ENCODE measurements around the gene SHE. TPM values are rescaled to one million over a fixed set of nuclear protein-coding genes. Genes with fewer than 3 reads are reported as not detected.

SHE gene
- total RNA-seq, 1 experiment from 2014 or later: not detected

DNA sequence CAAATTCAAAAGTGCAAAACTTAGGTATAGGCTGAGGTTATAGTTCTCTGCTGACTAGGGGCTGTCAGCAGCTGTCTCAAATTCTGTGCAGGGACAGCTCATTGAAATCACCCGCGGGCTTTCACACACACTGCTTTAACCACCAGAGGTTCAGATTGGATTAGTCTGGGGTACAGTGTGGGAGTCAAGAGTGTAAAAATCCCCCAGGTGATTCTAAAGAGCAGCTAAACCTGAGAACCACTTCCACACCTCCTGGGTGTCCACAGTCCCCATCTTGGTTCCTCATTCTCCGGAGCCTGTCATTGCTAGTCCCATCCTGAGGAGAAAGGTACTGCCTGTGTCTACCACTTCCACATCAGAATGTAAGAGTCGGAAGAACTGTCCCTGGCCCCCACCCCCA, 10.1 kb downstream of the SHE start:
- DNase-seq (ENCODE audit: low read depth, low spot score) (no peak), ATAC-seq (no peak)
- Histone ChIP-seq H3K9me2 (ENCODE audit: insufficient read depth) (no peaks in the 10 kb centered on the region), H3K9me3 (ENCODE audit: control insufficient read depth in 1 of 2, insufficient read depth in 1 of 2, low read depth in 1 of 2, low read length in 2 of 2) (no peaks in the 10 kb centered on the region), H3K27me3 (ENCODE audit: insufficient read depth, low read length) (peaks cover 6% of the 10 kb centered on the region; the same call in 1 of the 2 replicates), H4K20me1 (ENCODE audit: insufficient read depth) (no peaks in the 10 kb centered on the region), H3K4me2 (ENCODE audit: low read length) (no peak overlapping the region), H3K4me1 (ENCODE audit: control insufficient read depth in 1 of 2, insufficient read depth in 2 of 2, low read length in 2 of 2) (no peaks in the 10 kb centered on the region), H3K27ac (ENCODE audit: low read depth, low read length) (no peak overlapping the region), H3K79me2 (ENCODE audit: insufficient read depth, low read length) (no peaks in the 10 kb centered on the region), H3K9ac (ENCODE audit: low read length) (no peak overlapping the region), H3K36me3 (ENCODE audit: control insufficient read depth in 1 of 2, insufficient read depth in 2 of 2, low read length in 2 of 2) (no peaks in the 10 kb centered on the region), H3K4me3 (replicated peaks in 1 of 2; ENCODE audit: low read depth in 1 of 2, low read length in 2 of 2) (no peak overlapping the region), H2AFZ (ENCODE audit: low read depth, low read length, poor library complexity, severe bottlenecking) (no peak overlapping the region)
- RAD21 ChIA-PET (ENCODE audit: low non-redundant PET in 1 of 2, low total read pairs in 2 of 2, uncharacterized antibody in 2 of 2, unreplicated experiment in 2 of 2): no interaction called here
- POLR2A ChIA-PET: no interaction called here
- no peak for TF ChIP-seq YY1 (IDR thresholded peaks at IDR 0.05; ENCODE audit: extremely low read depth, insufficient replicate concordance, low read depth, low read length)
- no peak for TF ChIP-seq ELF1 (IDR thresholded peaks at IDR 0.05; ENCODE audit: borderline replicate concordance, low read depth)
- TF ChIP-seq TCF7L2 (IDR thresholded peaks at IDR 0.05; ENCODE audit: borderline replicate concordance, extremely low read depth, insufficient read depth, insufficient read length): no peak
- TF ChIP-seq EZH2phosphoT487 (IDR thresholded peaks at IDR 0.05; ENCODE audit: borderline replicate concordance): no peak
- TF ChIP-seq ZBTB33 (IDR thresholded peaks at IDR 0.05; ENCODE audit: extremely low read depth, insufficient replicate concordance, low read length): no peak
- no peak for TF ChIP-seq POLR2A (IDR thresholded peaks at IDR 0.05; ENCODE audit: borderline replicate concordance, extremely low read depth, insufficient read depth, insufficient read length)
- TF ChIP-seq SIN3A (IDR thresholded peaks at IDR 0.05; ENCODE audit: low read depth): no peak
- no peak for TF ChIP-seq FOSL1 (IDR thresholded peaks at IDR 0.05; ENCODE audit: low read depth)
- intact Hi-C loops (cut with micrococcal nuclease): no loop called here
- CTCF ChIA-PET: no interaction called here
- BruUV-seq (replicated peaks): no TSS peak

GRCh38 chr1:154490317-154490716, 11.9 kb downstream of the SHE start:
- ChIA-PET CTCF (interaction anchor here (1.6 kb wide), 1 partner anchor 9 kb away, joined by 3 read pairs; no protein-coding TSS in a partner anchor), POLR2A (no interaction called here)
- peaks cover 6% of the 10 kb centered on the region; the same call in 1 of the 2 replicates for H3K27me3 ChIP-seq (ENCODE audit: insufficient read depth, low read length)
- TF ChIP-seq CEBPB (IDR thresholded peaks at IDR 0.05; ENCODE audit: low read depth) (no peak), EZH2 (IDR thresholded peaks at IDR 0.05) (no peak), SIN3A (IDR thresholded peaks at IDR 0.05; ENCODE audit: low read depth) (no peak), CTCF (IDR thresholded peaks at IDR 0.05 in 2 of 3, conservative IDR thresholded peaks at IDR 0.05 in 1 of 3; ENCODE audit: borderline replicate concordance in 1 of 3, insufficient read depth in 1 of 3, low read depth in 2 of 3, low read length in 2 of 3) (no peak), REST (IDR thresholded peaks at IDR 0.05; ENCODE audit: low read depth) (no peak)
- TF ChIP-seq, protein P1, sequence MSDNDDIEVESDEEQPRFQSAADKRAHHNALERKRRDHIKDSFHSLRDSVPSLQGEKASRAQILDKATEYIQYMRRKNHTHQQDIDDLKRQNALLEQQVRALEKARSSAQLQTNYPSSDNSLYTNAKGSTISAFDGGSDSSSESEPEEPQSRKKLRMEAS (IDR thresholded peaks at IDR 0.05): no peak

More at GRCh38 chr1:154490317-154490716, 11.9 kb downstream of the SHE start:
- no peaks in the 10 kb centered on the region for H3K9me2 ChIP-seq (ENCODE audit: insufficient read depth)
- H3K79me2 ChIP-seq (ENCODE audit: insufficient read depth, low read length): no peaks in the 10 kb centered on the region
- RAD21 ChIA-PET (ENCODE audit: low non-redundant PET in 1 of 2, low total read pairs in 2 of 2, uncharacterized antibody in 2 of 2, unreplicated experiment in 2 of 2): no interaction called here
- H3K27ac ChIP-seq (ENCODE audit: low read depth, low read length): no peak overlapping the region
- H4K20me1 ChIP-seq (ENCODE audit: insufficient read depth): no peaks in the 10 kb centered on the region
- no peak overlapping the region for H3K4me3 ChIP-seq (replicated peaks in 1 of 2; ENCODE audit: low read depth in 1 of 2, low read length in 2 of 2)
- ATAC-seq: no peak
- no peaks in the 10 kb centered on the region for H3K36me3 ChIP-seq (ENCODE audit: control insufficient read depth in 1 of 2, insufficient read depth in 2 of 2, low read length in 2 of 2)
- no peak overlapping the region for H3K4me2 ChIP-seq (ENCODE audit: low read length)
- peaks cover 0 to under 1% of the 10 kb centered on the region in 2 experiments; a peak in 1 of 4 replicates for H3K4me1 ChIP-seq (ENCODE audit: control insufficient read depth in 1 of 2, insufficient read depth in 2 of 2, low read length in 2 of 2)
- H3K9ac ChIP-seq (ENCODE audit: low read length): no peak overlapping the region
- intact Hi-C loops (cut with micrococcal nuclease): no loop called here
- no peak for DNase-seq (ENCODE audit: low read depth, low spot score)
- BruUV-seq (replicated peaks): no TSS peak
- no peak overlapping the region for H2AFZ ChIP-seq (ENCODE audit: low read depth, low read length, poor library complexity, severe bottlenecking)
- H3K9me3 ChIP-seq (ENCODE audit: control insufficient read depth in 1 of 2, insufficient read depth in 1 of 2, low read depth in 1 of 2, low read length in 2 of 2): no peaks in the 10 kb centered on the region
